AG09319 (cell line): ENCODE data around the gene RBMS3.
"Not testable (repeated sequence)": the region's sequence is repeated elsewhere in the genome, so short reads cannot be mapped to it uniquely, and the experiment has no call there.

ENCODE experiments used
- DNase-seq: peaks from one replicate; pipeline ENCODE4 v3.0.0-alpha.2; 2010; ENCODE audit warnings: low read depth; ENCODE audit errors: extremely low read depth
- CTCF ChIP-seq: IDR thresholded peaks from 2 replicates; pipeline ENCODE4 v1.5.1; 2011; ENCODE audit warnings: low read depth, mild to moderate bottlenecking, inconsistent platforms, low read length, moderate library complexity

Gene RBMS3

DNA sequence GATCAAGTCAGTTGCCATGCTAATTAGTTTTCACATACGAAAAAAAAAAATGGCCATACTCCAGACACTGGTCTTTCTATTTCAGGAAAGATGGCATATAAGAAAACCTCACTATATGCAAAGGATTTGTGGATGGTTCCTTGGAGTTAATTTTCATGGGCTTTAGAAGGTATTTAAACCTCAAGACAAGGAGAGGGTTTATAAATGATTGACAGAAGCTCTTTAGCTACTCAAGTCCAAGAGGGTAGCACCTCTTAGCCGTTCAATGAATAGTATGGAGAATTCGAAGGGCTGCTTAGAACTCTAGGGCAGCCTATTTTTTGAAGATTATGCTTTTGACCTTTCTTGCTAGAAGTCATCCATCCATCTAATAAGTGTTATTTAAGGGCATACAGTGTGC, 41.7 kb downstream of the RBMS3 start:
- no peak for TF ChIP-seq CTCF
- no peak for DNase-seq

DNA sequence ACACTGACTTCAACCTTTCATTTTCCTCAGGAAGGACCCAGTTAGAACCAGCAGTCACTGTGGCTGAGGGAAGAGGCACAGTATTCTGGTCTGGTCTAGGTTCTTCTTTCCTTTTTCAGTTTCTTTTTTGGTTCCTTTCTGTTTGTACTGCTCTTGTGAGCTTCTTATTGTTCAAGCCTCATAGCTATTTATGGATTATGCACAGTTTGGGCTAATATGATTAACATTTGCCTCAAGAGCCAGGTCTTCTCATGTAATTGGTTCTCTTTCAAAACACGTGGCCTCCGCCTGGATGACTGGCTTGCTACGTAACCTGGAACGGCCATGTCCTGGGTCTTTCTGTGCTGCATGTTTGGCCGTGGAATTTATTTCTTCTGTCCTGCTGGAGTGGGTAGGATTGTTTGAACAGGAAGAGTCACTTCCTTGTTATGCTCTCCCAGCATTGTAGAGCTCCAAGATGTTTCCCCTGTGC, 43.3 kb downstream of the RBMS3 start:
- no peak for DNase-seq
- TF ChIP-seq CTCF = no peak

DNA sequence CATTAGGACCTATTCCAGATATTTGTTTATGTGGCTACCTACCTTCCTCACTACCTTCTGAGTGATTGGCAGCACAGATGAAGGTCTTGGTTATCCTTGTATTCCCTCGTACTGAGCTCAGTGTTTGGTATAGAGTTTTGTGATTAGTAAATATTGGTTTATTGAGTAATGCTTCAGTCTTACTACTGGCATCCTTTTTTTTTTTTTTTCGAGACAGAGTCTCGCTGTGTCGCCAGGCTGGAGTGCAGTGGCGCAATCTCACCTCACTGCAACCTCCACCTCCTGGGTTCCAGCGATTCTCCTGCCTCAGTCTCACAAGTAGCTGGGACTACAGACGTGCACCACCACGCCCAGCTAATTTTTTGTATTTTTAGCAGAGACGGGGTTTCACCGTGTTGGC, 45.7 kb downstream of the RBMS3 start:
- DNase-seq = not testable (repeated sequence)

DNA sequence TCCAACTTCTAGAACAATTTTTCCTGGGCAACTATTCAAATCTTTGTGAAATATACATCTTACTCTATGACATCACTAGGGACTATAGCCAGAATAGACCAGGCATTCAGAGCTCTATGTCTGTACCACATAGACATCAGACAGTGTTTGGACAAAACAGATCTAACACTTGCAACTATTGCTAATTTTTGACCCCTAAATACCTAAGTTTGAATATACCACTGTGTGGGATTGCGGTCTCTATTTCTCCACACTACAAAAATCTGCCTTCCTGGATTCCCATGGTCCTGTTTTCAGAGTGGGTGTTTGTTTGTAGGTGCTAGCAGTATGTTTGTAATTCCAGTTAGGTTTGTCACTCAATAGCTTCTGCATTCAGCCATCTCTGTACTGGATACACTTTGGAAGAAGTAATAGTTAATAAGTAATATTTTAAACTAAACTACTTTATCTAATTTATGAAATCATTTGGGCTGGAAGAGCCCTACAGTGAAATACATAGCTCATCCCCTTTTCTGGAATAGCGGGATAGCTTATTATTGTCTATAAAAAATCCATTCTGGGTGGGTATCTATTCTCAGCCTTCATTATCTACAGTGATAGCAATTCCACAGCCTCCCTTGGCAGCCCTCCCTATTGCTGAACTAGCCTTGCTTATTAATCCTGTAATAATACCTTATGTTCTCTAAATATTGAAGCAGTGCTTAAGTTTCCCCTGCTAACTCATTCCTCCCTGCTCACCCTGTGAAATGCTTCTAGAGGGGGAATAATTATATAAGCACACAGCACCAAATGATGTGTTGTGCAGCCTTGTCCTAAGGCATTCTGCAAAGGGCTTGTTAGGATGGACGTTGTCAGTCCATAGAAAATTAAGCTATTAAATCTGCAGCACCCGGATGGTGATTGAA, 49.4 kb downstream of the RBMS3 start:
- TF ChIP-seq CTCF = no peak
- DNase-seq = no peak

DNA sequence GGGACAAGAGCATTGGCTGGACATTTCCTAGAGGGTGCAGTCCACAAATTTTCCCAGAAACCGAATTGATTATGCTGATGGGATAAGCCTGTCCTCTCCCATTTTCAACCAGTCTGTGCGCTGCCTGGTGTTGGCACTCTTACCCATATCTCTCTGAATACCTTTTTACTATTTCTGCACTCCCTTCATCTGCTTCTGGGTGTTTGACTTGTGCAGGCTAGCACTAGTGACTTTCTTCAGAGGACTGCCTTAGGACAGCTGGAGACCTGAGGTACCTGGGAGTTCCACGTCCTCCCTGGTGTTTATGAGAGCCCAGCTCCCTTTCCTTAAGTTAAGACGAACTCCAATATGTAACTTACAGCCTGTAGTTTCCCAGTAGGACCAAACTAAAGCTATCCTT, 50.2 kb downstream of the RBMS3 start:
- DNase-seq = no peak
- TF ChIP-seq CTCF = no peak

GRCh38 chr3:29331456-29332194, 50.8 kb downstream of the RBMS3 start:
- no peak for DNase-seq

GRCh38 chr3:29332195-29332637, 51.3 kb downstream of the RBMS3 start:
- no peak for DNase-seq
- TF ChIP-seq CTCF = no peak

More at GRCh38 chr3:29331456-29332194, 50.8 kb downstream of the RBMS3 start:
- TF ChIP-seq CTCF = no peak
